Measurements from ENCODE around the gene CRTAP. TPM values are rescaled to one million over a fixed set of nuclear protein-coding genes. Genes with fewer than 3 reads are reported as not detected.
A peak's percentile ranks its signal among the peaks of the same experiment; 100 is the strongest.

The CRTAP gene
- total RNA-seq, 1 donor: 323 TPM

DNA sequence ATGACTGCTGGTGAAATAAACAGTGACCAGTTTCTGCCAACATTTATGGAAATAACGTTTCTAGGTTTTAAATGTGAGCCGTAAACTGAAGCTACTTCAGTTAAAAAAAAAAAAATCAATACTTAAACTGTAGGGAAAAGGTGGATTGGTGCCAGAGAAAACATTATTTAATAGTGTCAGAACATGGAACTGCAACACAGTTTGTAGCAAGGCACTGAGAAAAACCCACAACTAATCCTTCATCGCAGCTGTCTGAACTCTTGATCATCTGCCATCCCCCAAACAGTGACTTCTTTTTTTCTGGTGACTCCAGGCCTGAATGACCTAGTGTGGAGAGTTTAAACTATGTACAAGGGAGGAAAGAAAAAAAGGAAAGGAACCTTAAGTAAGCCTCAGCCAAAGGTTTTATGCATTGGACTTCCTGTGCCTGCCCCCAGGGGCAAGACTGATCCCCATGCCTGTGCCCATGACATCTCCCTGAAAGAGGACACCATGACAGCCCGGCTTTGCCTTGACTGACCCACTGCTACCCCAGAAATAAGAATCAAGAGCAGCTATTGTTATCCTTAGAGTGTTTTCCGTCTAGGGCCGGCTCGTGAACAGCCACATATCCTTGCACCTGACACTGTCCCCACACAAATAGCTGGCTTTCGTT, 33.1 kb downstream of the CRTAP start:
- peak; percentile 76 for DNase-seq (ENCODE audit: low read depth)
- no peak overlapping the region for H3K4me3 ChIP-seq (ENCODE audit: low read depth, low read length)
- TF ChIP-seq, protein P1, sequence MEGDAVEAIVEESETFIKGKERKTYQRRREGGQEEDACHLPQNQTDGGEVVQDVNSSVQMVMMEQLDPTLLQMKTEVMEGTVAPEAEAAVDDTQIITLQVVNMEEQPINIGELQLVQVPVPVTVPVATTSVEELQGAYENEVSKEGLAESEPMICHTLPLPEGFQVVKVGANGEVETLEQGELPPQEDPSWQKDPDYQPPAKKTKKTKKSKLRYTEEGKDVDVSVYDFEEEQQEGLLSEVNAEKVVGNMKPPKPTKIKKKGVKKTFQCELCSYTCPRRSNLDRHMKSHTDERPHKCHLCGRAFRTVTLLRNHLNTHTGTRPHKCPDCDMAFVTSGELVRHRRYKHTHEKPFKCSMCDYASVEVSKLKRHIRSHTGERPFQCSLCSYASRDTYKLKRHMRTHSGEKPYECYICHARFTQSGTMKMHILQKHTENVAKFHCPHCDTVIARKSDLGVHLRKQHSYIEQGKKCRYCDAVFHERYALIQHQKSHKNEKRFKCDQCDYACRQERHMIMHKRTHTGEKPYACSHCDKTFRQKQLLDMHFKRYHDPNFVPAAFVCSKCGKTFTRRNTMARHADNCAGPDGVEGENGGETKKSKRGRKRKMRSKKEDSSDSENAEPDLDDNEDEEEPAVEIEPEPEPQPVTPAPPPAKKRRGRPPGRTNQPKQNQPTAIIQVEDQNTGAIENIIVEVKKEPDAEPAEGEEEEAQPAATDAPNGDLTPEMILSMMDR (IDR thresholded peaks at IDR 0.05; ENCODE audit: insufficient read depth, low read length): peak; percentile 14

DNA sequence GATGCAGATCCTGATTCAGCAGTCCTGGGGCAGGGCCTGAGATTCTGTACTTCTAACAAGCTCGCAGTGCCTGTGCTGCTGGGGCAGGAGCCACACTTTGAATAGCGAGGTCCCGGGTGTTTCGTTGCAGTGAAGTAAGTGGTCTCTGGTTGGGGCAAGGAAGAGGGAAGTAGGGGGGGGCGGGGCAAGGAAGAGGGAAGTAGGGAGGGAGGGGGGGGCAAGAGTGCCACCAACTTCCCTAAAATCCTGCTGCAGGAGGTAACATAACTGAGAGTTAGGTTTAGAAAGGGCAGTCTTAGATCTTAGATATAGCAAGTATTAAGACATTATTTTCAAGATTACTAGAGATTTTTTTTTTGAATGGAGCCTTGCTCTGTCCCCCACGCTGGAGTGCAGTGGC, 35.5 kb downstream of the CRTAP start:
- no peak for DNase-seq (ENCODE audit: low read depth)
- H3K4me3 ChIP-seq (ENCODE audit: low read depth, low read length): no peak overlapping the region
- TF ChIP-seq, protein P1 (IDR thresholded peaks at IDR 0.05; ENCODE audit: insufficient read depth, low read length): no peak

DNA sequence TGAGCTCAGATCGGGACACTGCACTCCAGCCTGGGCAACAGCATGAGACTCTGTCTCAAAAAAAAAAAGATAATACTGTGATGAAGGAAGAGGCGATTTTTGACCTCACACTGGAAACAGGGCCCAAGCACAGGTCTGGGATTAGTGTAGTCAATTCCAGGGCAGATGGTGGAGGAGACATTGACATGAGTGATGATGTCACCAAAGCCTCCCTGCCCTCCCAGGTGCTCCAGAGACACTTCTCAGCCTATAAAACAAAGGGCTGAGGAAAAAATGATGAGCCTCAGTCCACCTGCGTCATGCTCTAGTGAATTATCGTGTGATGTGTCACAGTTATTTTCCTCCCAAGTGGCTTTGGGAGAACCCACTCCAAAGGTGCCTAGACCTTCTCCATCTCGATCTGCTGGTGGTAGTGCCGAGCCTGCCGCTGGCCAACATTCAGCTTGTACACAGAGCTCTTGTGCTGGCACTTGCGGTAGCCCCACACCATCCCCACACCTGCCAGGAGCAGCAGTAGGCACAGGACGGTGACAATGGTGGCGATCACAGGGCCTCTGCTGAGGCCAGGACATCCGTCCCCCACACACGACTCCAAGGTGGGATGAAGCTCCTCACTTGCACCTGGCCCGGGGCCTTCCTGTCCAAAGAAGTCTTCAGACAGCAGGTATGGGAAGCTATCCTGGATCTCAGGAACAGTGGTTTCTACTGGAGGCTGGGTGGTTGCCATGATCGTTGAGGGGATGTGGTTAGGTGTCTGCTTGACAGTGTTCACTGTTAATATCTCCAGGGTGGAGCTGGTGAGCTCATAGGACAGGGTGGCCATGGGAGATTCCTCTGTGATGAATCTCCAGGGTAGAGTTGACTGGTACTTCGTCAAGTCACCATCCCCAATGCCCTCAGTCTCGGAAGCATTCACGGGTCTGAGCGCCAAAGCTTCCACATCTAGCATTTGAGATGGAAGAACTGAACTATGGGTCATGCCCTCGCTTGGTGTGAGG, 38.8 kb downstream of the CRTAP start:
- H3K4me3 ChIP-seq (ENCODE audit: low read depth, low read length): no peak overlapping the region
- TF ChIP-seq, protein P1 (IDR thresholded peaks at IDR 0.05; ENCODE audit: insufficient read depth, low read length): no peak
- DNase-seq (ENCODE audit: low read depth): no peak

DNA sequence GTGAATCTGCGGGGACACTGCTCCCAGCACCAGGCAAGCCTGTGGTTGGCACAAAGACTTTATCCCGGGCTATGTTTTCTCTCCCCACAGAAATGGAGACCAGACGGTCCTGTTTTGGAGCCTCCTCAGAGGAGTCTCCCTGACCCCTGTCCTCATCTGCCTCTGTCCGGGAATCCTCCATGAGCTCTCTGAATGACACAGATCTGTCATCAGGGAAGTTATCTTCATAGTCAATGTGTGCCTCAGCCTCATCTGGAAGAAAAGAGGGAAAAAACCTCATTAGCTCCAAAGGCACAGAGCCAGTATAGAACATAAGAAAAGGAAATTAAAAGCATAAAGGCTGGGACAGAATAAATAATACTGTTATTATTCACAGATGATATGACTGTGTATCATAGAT, 40.0 kb downstream of the CRTAP start:
- TF ChIP-seq, protein P1 (IDR thresholded peaks at IDR 0.05; ENCODE audit: insufficient read depth, low read length): no peak
- H3K4me3 ChIP-seq (ENCODE audit: low read depth, low read length): no peak overlapping the region
- no peak for DNase-seq (ENCODE audit: low read depth)

DNA sequence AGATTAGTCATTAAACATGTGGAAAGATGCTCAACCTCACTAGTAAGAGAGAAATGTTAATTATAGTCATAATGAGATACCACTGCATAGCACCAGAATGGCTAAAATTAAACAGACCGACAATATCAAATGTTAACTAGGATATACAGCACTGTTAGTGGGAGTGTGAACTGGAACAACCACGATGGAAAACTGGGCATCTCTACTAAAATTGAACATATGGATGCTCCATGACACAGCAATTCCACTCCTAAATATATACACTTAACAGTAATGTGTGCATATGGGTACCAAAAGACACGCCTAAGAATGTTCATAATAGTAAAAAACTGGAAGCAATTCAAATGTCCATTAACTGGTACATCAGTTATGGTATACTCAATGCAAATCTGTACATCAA, 41.5 kb downstream of the CRTAP start:
- TF ChIP-seq, protein P1 (IDR thresholded peaks at IDR 0.05; ENCODE audit: insufficient read depth, low read length): no peak
- no peak overlapping the region for H3K4me3 ChIP-seq (ENCODE audit: low read depth, low read length)
- no peak for DNase-seq (ENCODE audit: low read depth)

DNA sequence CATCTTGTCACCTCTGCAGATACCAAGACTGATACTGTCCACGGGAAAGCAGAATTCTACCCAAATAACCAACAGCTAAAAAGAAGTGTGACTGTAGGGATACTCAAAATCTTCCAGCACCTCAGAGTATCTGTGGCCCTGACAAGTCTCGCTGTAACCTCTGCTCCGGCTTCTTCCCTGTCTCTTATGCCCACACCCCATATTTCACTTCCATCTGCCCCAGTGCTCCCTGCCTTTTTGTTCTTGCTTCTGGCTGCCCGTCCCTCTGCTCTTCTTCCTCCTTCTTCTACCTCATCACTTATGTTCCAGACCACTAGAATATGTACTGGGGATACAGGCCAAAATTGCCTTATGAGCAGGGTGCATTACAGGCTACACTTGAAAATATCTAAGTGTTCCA, 45.4 kb downstream of the CRTAP start:
- DNase-seq (ENCODE audit: low read depth): no peak
- TF ChIP-seq, protein P1 (IDR thresholded peaks at IDR 0.05; ENCODE audit: insufficient read depth, low read length): no peak
- H3K4me3 ChIP-seq (ENCODE audit: low read depth, low read length): no peak overlapping the region

All from fibroblast of the aortic adventitia (primary cell).